SK-N-SH (cell line): ENCODE measurements around the gene ERC2. TPM values are rescaled to one million over a fixed set of nuclear protein-coding genes. Genes with fewer than 3 reads are reported as not detected.

Experiments
- CTCF ChIA-PET: fragments of 300-600, 350-600 bp; formaldehyde crosslinking; extraction: SDS; loops from one replicate; lab custom pipeline; 2021; lab: Yijun Ruan, JAX
- POLR2A ChIA-PET: fragments of 350-600 bp; sonication (Branson Sonifier 250); formaldehyde crosslinking; extraction: SDS; loops from one replicate; lab custom pipeline; 2020; ENCODE audit warnings: antibody characterized with exemption, inconsistent platforms; lab: Yijun Ruan, JAX
- DNase-seq: peaks from one replicate; pipeline ENCODE4 v3.0.0; 2012
- H2AFZ ChIP-seq: fragments of 200-600 bp; sonication (generic); 2 replicates; pipeline ENCODE4 v1.8.1; 2016; ENCODE audit warnings: antibody characterized with exemption, mild to moderate bottlenecking, low read depth
- H3F3A ChIP-seq: fragments of 200-600 bp; sonication (generic); replicated peaks from 2 replicates; pipeline ENCODE3; 2016; ENCODE audit warnings: antibody characterized with exemption, mild to moderate bottlenecking; ENCODE audit not compliant: insufficient read depth
- H3K27ac ChIP-seq, 2 experiments: fragments of 200-500 bp in 1 of 2; fragments of 200-600 bp in 1 of 2; sonication (Bioruptor generic) in 1 of 2; sonication (generic), shearing (Covaris generic) in 1 of 2; 2 replicates each; pipeline versions ENCODE4 v1.5.1 to v1.6.1; 2014 to 2016; ENCODE audit warnings: low read depth in 2 of 2, inconsistent platforms in 1 of 2, low read length in 1 of 2, mild to moderate bottlenecking in 1 of 2, mixed read lengths in 1 of 2
- H3K27me3 ChIP-seq: fragments of 200-600 bp; sonication (generic), shearing (Covaris generic); 2 replicates; pipeline ENCODE4 v1.6.1; 2016; ENCODE audit warnings: mixed run types; ENCODE audit not compliant: insufficient read depth
- H3K36me3 ChIP-seq, 2 experiments: fragments of 200-500 bp in 1 of 2; fragments of 200-600 bp in 1 of 2; sonication (Bioruptor generic) in 1 of 2; sonication (generic) in 1 of 2; replicated peaks in 1 of 2; 2 replicates each; pipeline versions ENCODE3 to v1.5.1; 2014 to 2016; ENCODE audit warnings: low read length in 1 of 2, mild to moderate bottlenecking in 1 of 2; ENCODE audit not compliant: insufficient read depth in 2 of 2, control insufficient read depth in 1 of 2
- H3K4me1 ChIP-seq, 2 experiments: fragments of 200-500 bp in 1 of 2; fragments of 200-600 bp in 1 of 2; sonication (Bioruptor generic) in 1 of 2; sonication (generic), shearing (Covaris generic) in 1 of 2; 2 replicates each; pipeline versions ENCODE4 v1.5.1 to v1.6.1; 2014 to 2016; ENCODE audit warnings: low read depth in 1 of 2, low read length in 1 of 2, mixed run types in 1 of 2; ENCODE audit not compliant: insufficient read depth in 2 of 2, control insufficient read depth in 1 of 2
- H3K4me2 ChIP-seq: fragments of 200-600 bp; sonication (generic), shearing (Covaris generic); 2 replicates; pipeline ENCODE4 v1.6.1; 2017; ENCODE audit warnings: mixed run types
- H3K4me3 ChIP-seq, 2 experiments: fragments of 200-500 bp in 1 of 2; fragments of 200-600 bp in 1 of 2; sonication (Bioruptor generic) in 1 of 2; sonication (generic), shearing (Covaris generic) in 1 of 2; 2 replicates each; pipeline versions ENCODE4 v1.5.1 to v1.8.1; 2014 to 2016; ENCODE audit warnings: low read depth in 2 of 2, inconsistent platforms in 1 of 2, low read length in 1 of 2, mild to moderate bottlenecking in 1 of 2, mixed read lengths in 1 of 2, moderate library complexity in 1 of 2
- H3K79me2 ChIP-seq: fragments of 200-600 bp; sonication (generic); 2 replicates; pipeline ENCODE4 v1.8.1; 2017; ENCODE audit warnings: mild to moderate bottlenecking; ENCODE audit not compliant: insufficient read depth
- H3K9ac ChIP-seq: fragments of 200-600 bp; sonication (generic); 2 replicates; pipeline ENCODE4 v1.6.1; 2017; ENCODE audit warnings: mixed run types
- H3K9me2 ChIP-seq: fragments of 200-600 bp; sonication (generic); 2 replicates; pipeline ENCODE4 v1.6.1; 2017; ENCODE audit warnings: mixed run types
- H3K9me3 ChIP-seq: fragments of 200-600 bp; sonication (generic); 2 replicates; pipeline ENCODE4 v1.6.1; 2017; ENCODE audit warnings: mixed run types, mild to moderate bottlenecking, moderate library complexity
- H4K20me1 ChIP-seq: fragments of 200-600 bp; sonication (generic); 2 replicates; pipeline ENCODE4 v1.6.1; 2017; ENCODE audit warnings: mild to moderate bottlenecking, mixed run types; ENCODE audit not compliant: insufficient read depth
- CTCF ChIP-seq: fragments of 200-600 bp; sonication (generic); IDR thresholded peaks from 2 replicates; pipeline ENCODE4 v1.6.1; 2017; ENCODE audit warnings: antibody characterized with exemption, mild to moderate bottlenecking, moderate library complexity
- ELF1 ChIP-seq: IDR thresholded peaks from 2 replicates; pipeline ENCODE4 v1.4.0; 2012
- EZH2phosphoT487 ChIP-seq: fragments of 200-600 bp; sonication (generic); IDR thresholded peaks from 2 replicates; pipeline ENCODE4 v1.6.1; 2017; ENCODE audit warnings: low read depth, mixed run types, mild to moderate bottlenecking, antibody characterized with exemption, moderate library complexity, borderline replicate concordance
- FOXM1 ChIP-seq: IDR thresholded peaks from 2 replicates; pipeline ENCODE4 v1.4.0; 2012; ENCODE audit warnings: low read depth, mild to moderate bottlenecking
- MXI1 ChIP-seq: IDR thresholded peaks from 2 replicates; pipeline ENCODE4 v1.6.1; 2012; ENCODE audit warnings: mild to moderate bottlenecking, low read depth, low read length, improper control_type of control experiment
- NFIC ChIP-seq: IDR thresholded peaks from 2 replicates; pipeline ENCODE4 v1.4.0; 2012; ENCODE audit warnings: borderline replicate concordance
- RCOR1 ChIP-seq: fragments of 150-350 bp; IDR thresholded peaks from 2 replicates; pipeline ENCODE4 v1.6.1; 2017; ENCODE audit warnings: antibody characterized with exemption, low read length
- SIN3A ChIP-seq: IDR thresholded peaks from 2 replicates; pipeline ENCODE4 v1.6.1; 2012; ENCODE audit warnings: low read depth, mild to moderate bottlenecking, low read length, moderate library complexity, borderline replicate concordance
- SMC3 ChIP-seq: IDR thresholded peaks from 2 replicates; pipeline ENCODE4 v1.6.1; 2012; ENCODE audit warnings: low read depth, low read length, improper control_type of control experiment
- TCF12 ChIP-seq: IDR thresholded peaks from 2 replicates; pipeline ENCODE4 v1.4.0; 2012
- TEAD4 ChIP-seq: IDR thresholded peaks from 2 replicates; pipeline ENCODE4 v1.4.0; 2012; ENCODE audit warnings: mild to moderate bottlenecking, borderline replicate concordance; ENCODE audit not compliant: insufficient read depth
- ZBTB33 ChIP-seq: IDR thresholded peaks from 2 replicates; pipeline ENCODE4 v1.4.0; 2012; ENCODE audit warnings: low read depth, borderline replicate concordance
- WGBS: methylation state at CpG from one replicate; pipeline ENCODE4 v1.1.6; 2017; ENCODE audit warnings: low lambda C conversion rate; 5-methylcytosine and 5-hydroxymethylcytosine counted together
- polyA plus RNA-seq, 3 experiments: library from polyadenylated mRNA; depleted of rRNA; stranded (reverse); fragments of >200 nt; gene quantifications; 2 replicates each; pipeline ENCODE4 v1.2.3, GENCODE V29; 2012
- TF ChIP-seq, protein P1 (sequence below): IDR thresholded peaks from 2 replicates; pipeline ENCODE4 v1.6.1; 2012; ENCODE audit warnings: mild to moderate bottlenecking, low read depth, low read length, moderate library complexity

Gene ERC2
- polyA plus RNA-seq, 1 of the 3 experiments (the other 2 are of a cell fraction) = 1.6 TPM

- POLR2A ChIA-PET = interaction anchor here (1.3 kb wide), 1 partner anchor 9 kb away, joined by 4 read pairs; no protein-coding TSS in a partner anchor
- Histone ChIP-seq H3K27ac (peak overlapping the region in 1 of 2 experiments; percentile 58; a peak in 2 of 4 replicates), H3K9me2 (no peaks in the 10 kb centered on the region), H3K9me3 (no peaks in the 10 kb centered on the region), H3K9ac (no peak overlapping the region), H3K27me3 (no peaks in the 10 kb centered on the region), H3F3A (no peaks in the 10 kb centered on the region), H4K20me1 (no peaks in the 10 kb centered on the region)
- CTCF ChIA-PET = interaction anchor here (1.7 to 2.4 kb wide), 3 partner anchors 18 to 70 kb away, joined by 3 to 15 read pairs (median 6); no protein-coding TSS in a partner anchor
- TF ChIP-seq NFIC (no peak), MXI1 (no peak), EZH2phosphoT487 (no peak), RCOR1 (no peak), TCF12 (no peak), ZBTB33 (no peak), CTCF (no peak), SMC3 (no peak), FOXM1 (no peak), SIN3A (no peak), ELF1 (no peak), TEAD4 (no peak)
- TF ChIP-seq, protein P1, sequence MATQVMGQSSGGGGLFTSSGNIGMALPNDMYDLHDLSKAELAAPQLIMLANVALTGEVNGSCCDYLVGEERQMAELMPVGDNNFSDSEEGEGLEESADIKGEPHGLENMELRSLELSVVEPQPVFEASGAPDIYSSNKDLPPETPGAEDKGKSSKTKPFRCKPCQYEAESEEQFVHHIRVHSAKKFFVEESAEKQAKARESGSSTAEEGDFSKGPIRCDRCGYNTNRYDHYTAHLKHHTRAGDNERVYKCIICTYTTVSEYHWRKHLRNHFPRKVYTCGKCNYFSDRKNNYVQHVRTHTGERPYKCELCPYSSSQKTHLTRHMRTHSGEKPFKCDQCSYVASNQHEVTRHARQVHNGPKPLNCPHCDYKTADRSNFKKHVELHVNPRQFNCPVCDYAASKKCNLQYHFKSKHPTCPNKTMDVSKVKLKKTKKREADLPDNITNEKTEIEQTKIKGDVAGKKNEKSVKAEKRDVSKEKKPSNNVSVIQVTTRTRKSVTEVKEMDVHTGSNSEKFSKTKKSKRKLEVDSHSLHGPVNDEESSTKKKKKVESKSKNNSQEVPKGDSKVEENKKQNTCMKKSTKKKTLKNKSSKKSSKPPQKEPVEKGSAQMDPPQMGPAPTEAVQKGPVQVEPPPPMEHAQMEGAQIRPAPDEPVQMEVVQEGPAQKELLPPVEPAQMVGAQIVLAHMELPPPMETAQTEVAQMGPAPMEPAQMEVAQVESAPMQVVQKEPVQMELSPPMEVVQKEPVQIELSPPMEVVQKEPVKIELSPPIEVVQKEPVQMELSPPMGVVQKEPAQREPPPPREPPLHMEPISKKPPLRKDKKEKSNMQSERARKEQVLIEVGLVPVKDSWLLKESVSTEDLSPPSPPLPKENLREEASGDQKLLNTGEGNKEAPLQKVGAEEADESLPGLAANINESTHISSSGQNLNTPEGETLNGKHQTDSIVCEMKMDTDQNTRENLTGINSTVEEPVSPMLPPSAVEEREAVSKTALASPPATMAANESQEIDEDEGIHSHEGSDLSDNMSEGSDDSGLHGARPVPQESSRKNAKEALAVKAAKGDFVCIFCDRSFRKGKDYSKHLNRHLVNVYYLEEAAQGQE = no peak
- TF ChIP-seq, all 33 proteins: peak for 0
- Histone ChIP-seq H3K79me2 (no peaks in the 10 kb centered on the region), H3K4me1 (peaks cover 0 to 11% of the 10 kb centered on the region in 2 experiments; a peak in 2 of 4 replicates), H3K36me3 (no peaks in the 10 kb centered on the region), H2AFZ (no peak overlapping the region), H3K4me2 (no peak overlapping the region), H3K4me3 (no peak overlapping the region)
- DNase-seq = peak; percentile 13
- 23% methylated on average over 1 of the region's 1 CpG for WGBS
Observed at GRCh38 chr3:56424336-56424735, 43.9 kb downstream of the ERC2 start.
